HEK293 (cell line): ENCODE results near the gene PLPPR1.

Experiments
- CTCF ChIA-PET: fragments of 350-600 bp; formaldehyde crosslinking; extraction: SDS; loops from one replicate; lab custom pipeline; 2021; ENCODE audit warnings: antibody characterized with exemption; lab: Yijun Ruan, JAX
- POLR2A ChIA-PET: fragments of 300-600 bp; formaldehyde crosslinking; extraction: SDS; loops from one replicate; lab custom pipeline; 2020; ENCODE audit warnings: antibody characterized with exemption, inconsistent platforms; lab: Yijun Ruan, JAX
- H3K27ac ChIP-seq: fragments of 200-500 bp; sonication (Bioruptor generic); 2 replicates; pipeline ENCODE4 v1.5.1; 2014; ENCODE audit warnings: low read depth, low read length, control low read depth, inconsistent platforms; ENCODE audit errors: extremely low read depth
- H3K36me3 ChIP-seq, 2 experiments: fragments of 200-500 bp in 1 of 2; sonication (Bioruptor generic) in 1 of 2; 1 replicate in 1 of 2; 2 replicates in 1 of 2; pipeline ENCODE4 v1.5.1; 2014 to 2017; ENCODE audit warnings: inconsistent platforms in 2 of 2, low read length in 2 of 2; ENCODE audit not compliant: control insufficient read depth in 2 of 2, insufficient read depth in 1 of 2
- H3K4me1 ChIP-seq: fragments of 200-500 bp; sonication (Bioruptor generic); 2 replicates; pipeline ENCODE4 v1.5.1; 2014; ENCODE audit warnings: mild to moderate bottlenecking, low read length, inconsistent platforms; ENCODE audit not compliant: control insufficient read depth, insufficient read depth
- H3K4me3 ChIP-seq: 2 replicates; pipeline ENCODE4 v1.5.1; 2011; ENCODE audit warnings: low read depth, mild to moderate bottlenecking, control low read depth, low read length, moderate library complexity
- H3K9me3 ChIP-seq: fragments of 200-500 bp; sonication (Bioruptor generic); 2 replicates; pipeline ENCODE4 v1.5.1; 2014; ENCODE audit warnings: low read depth, low read length, inconsistent platforms; ENCODE audit not compliant: control insufficient read depth, insufficient read depth
- GLI2 ChIP-seq: fragments of 450-650 bp; formaldehyde crosslinking; IDR thresholded peaks from 2 replicates; pipeline ENCODE4; 2017; ENCODE audit warnings: missing biosample characterization, missing genetic modification characterization, low read depth, borderline replicate concordance
- GLI4 ChIP-seq: fragments of 450-650 bp; formaldehyde crosslinking; IDR thresholded peaks from 2 replicates; pipeline ENCODE4 v1.5.1; 2016; ENCODE audit warnings: missing biosample characterization, missing genetic modification characterization
- HIC1 ChIP-seq: fragments of 450-650 bp; formaldehyde crosslinking; IDR thresholded peaks from 2 replicates; pipeline ENCODE4 v1.5.1; 2016; ENCODE audit warnings: missing biosample characterization, missing genetic modification characterization
- HOXD13 ChIP-seq: sonication (generic); formaldehyde crosslinking; IDR thresholded peaks from 2 replicates; pipeline ENCODE4 v1.8.0; 2022; ENCODE audit warnings: missing genetic modification reagents, borderline replicate concordance
- KLF10 ChIP-seq: fragments of 450-650 bp; IDR thresholded peaks from 2 replicates; pipeline ENCODE4 v1.5.1; 2018; ENCODE audit warnings: missing biosample characterization, mild to moderate bottlenecking, missing genetic modification characterization
- ZBTB11 ChIP-seq: fragments of 450-650 bp; formaldehyde crosslinking; conservative IDR thresholded peaks from 2 replicates; pipeline ENCODE4 v1.5.1; 2016; ENCODE audit warnings: low read depth, missing biosample characterization, missing genetic modification characterization
- ZBTB6 ChIP-seq: fragments of 450-650 bp; formaldehyde crosslinking; IDR thresholded peaks from 2 replicates; pipeline ENCODE4 v1.5.1; 2017; ENCODE audit warnings: missing biosample characterization, missing genetic modification characterization
- ZFP41 ChIP-seq: fragments of 450-650 bp; formaldehyde crosslinking; IDR thresholded peaks from 2 replicates; pipeline ENCODE4 v1.5.1; 2016; ENCODE audit warnings: missing biosample characterization, missing genetic modification characterization, borderline replicate concordance
- ZNF121 ChIP-seq: fragments of 450-650 bp; formaldehyde crosslinking; IDR thresholded peaks from 2 replicates; pipeline ENCODE4 v1.5.1; 2016; ENCODE audit warnings: missing biosample characterization, missing genetic modification characterization
- ZNF133 ChIP-seq: fragments of 450-650 bp; formaldehyde crosslinking; IDR thresholded peaks from 2 replicates; pipeline ENCODE4 v1.5.1; 2016; ENCODE audit warnings: missing biosample characterization, missing genetic modification characterization
- ZNF280C ChIP-seq: fragments of 450-650 bp; formaldehyde crosslinking; IDR thresholded peaks from 2 replicates; pipeline ENCODE4 v1.5.1; 2016; ENCODE audit warnings: missing biosample characterization, missing genetic modification characterization
- ZNF433 ChIP-seq: fragments of 450-650 bp; formaldehyde crosslinking; IDR thresholded peaks from 2 replicates; pipeline ENCODE4 v1.5.1; 2016; ENCODE audit warnings: missing biosample characterization, missing genetic modification characterization, low read depth
- ZNF521 ChIP-seq: fragments of 450-650 bp; formaldehyde crosslinking; IDR thresholded peaks from 2 replicates; pipeline ENCODE4 v1.5.1; 2017; ENCODE audit warnings: missing biosample characterization, mild to moderate bottlenecking, missing genetic modification characterization
- ZNF558 ChIP-seq: fragments of 450-650 bp; formaldehyde crosslinking; IDR thresholded peaks from 2 replicates; pipeline ENCODE4 v1.5.1; 2016; ENCODE audit warnings: missing biosample characterization, missing genetic modification characterization
- ZNF645 ChIP-seq: fragments of 450-650 bp; formaldehyde crosslinking; IDR thresholded peaks from 2 replicates; pipeline ENCODE4; 2016; ENCODE audit warnings: missing biosample characterization, missing genetic modification characterization
- ZNF692 ChIP-seq: fragments of 450-650 bp; formaldehyde crosslinking; IDR thresholded peaks from 2 replicates; pipeline ENCODE4 v1.5.1; 2016; ENCODE audit warnings: missing biosample characterization, missing genetic modification characterization
- ZNF704 ChIP-seq: fragments of 450-650 bp; formaldehyde crosslinking; IDR thresholded peaks from 2 replicates; pipeline ENCODE4 v1.5.1; 2016; ENCODE audit warnings: missing biosample characterization, missing genetic modification characterization
- ZSCAN5A ChIP-seq: fragments of 450-650 bp; formaldehyde crosslinking; IDR thresholded peaks from 2 replicates; pipeline ENCODE4 v1.5.1; 2016; ENCODE audit warnings: missing biosample characterization, missing genetic modification characterization

The PLPPR1 gene

GRCh38 chr9:101232405-101232977, 204.0 kb downstream of the PLPPR1 start:
- no peak for TF ChIP-seq ZNF704
- no peak for TF ChIP-seq ZNF280C (tag by site-specific recombination)
- no peak for TF ChIP-seq ZNF121 (tag by site-specific recombination)
- no peak for TF ChIP-seq GLI2 (tag by site-specific recombination)
- TF ChIP-seq HIC1: no peak
- TF ChIP-seq ZNF521: no peak
- TF ChIP-seq ZNF692 (tag by site-specific recombination): no peak
- TF ChIP-seq ZBTB6 (tag by site-specific recombination): no peak
- TF ChIP-seq HOXD13 (CRISPR knock-in tag): no peak
- no peak for TF ChIP-seq GLI4 (tag by site-specific recombination)
- no peak for TF ChIP-seq ZFP41 (tag by site-specific recombination)
- no peak for TF ChIP-seq ZNF433 (tag by site-specific recombination)
- TF ChIP-seq ZSCAN5A: no peak
- no peak for TF ChIP-seq ZBTB11
- no peak for TF ChIP-seq ZNF133 (tag by site-specific recombination)
- no peak for TF ChIP-seq KLF10 (tag by site-specific recombination)
- TF ChIP-seq ZNF645 (tag by site-specific recombination): no peak
- no peak for TF ChIP-seq ZNF558
- Histone ChIP-seq H3K4me1 (no peaks in the 10 kb centered on the region), H3K9me3 (no peaks in the 10 kb centered on the region), H3K4me3 (no peak overlapping the region), H3K36me3 (no peaks in the 10 kb centered on the region), H3K27ac (no peak overlapping the region)
- ChIA-PET CTCF (interaction anchor here (0.6 to 1.5 kb wide), 7 partner anchors 80 to 630 kb away, joined by 3 to 9 read pairs (median 4); no protein-coding TSS in a partner anchor), POLR2A (no interaction called here)
